Measurements from ENCODE around the gene ELAVL1.

DNA sequence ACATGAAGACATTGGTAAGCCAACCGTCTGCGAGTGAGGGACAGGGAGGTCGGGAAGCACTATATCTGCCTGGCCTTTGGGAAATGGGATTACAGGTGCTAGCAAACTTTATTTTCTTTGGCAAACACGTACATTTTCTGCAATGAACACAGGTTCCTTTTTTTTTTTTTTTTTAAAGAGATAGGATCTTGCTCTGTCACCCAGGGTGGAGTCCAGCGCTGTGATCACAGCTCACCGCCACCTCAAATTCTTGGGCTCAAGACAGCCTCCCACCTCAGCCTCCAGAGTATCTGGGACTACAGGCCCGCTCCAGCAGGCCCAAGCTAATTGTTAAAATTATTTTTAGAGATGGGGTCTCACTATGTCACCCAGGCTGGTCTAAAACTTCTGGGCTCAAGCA is 24.2 kb downstream of the ELAVL1 start:
- TF ChIP-seq, protein P1, sequence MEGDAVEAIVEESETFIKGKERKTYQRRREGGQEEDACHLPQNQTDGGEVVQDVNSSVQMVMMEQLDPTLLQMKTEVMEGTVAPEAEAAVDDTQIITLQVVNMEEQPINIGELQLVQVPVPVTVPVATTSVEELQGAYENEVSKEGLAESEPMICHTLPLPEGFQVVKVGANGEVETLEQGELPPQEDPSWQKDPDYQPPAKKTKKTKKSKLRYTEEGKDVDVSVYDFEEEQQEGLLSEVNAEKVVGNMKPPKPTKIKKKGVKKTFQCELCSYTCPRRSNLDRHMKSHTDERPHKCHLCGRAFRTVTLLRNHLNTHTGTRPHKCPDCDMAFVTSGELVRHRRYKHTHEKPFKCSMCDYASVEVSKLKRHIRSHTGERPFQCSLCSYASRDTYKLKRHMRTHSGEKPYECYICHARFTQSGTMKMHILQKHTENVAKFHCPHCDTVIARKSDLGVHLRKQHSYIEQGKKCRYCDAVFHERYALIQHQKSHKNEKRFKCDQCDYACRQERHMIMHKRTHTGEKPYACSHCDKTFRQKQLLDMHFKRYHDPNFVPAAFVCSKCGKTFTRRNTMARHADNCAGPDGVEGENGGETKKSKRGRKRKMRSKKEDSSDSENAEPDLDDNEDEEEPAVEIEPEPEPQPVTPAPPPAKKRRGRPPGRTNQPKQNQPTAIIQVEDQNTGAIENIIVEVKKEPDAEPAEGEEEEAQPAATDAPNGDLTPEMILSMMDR (IDR thresholded peaks at IDR 0.05) = no peak
- no peak for TF ChIP-seq POLR2A (IDR thresholded peaks at IDR 0.05)

Data from right lobe of liver (tissue), 4 donors.